ENCODE measurements around the gene TSPAN11.

Gene TSPAN11

DNA sequence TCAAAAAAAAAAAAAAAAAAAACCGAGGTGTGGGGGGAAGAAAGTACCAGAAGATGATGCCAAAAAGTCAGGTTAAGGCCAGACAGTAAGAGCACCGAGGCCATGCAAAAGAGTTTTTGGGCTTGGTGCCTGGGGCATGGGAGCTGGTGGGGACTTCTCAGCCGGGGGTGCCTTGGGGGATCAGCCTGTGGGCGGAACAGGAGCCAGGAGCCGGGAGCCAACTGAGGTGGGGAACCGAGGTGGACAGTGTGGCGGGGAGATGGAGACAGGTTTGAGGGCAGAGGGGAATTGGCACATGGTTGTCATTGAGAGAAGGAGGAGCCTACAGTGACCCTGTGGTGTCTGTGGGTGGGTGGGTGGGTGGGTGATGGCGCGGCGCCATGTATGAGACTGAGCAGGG, 33.2 kb downstream of the TSPAN11 start:
- DNase-seq (ENCODE audit: low spot score): no peak

DNA sequence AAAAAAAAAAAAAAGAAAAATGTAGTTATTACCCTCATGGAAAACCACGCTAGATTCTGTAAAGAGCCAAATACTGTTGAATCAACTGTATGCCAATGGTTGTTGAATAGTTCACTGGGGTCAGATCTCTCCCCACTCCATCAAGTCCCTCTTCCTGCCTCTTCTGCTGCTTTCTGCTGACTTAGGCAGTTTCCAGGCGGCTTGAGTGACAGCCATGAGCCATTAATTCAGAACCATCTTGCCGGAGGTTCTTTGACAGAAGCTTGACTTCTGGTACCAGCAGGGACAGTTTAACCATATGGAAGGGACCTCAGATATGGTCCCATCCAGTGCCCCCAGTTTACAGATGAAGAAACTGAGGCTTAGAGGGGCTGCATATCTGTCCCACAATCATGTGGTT, 34.5 kb downstream of the TSPAN11 start:
- DNase-seq (ENCODE audit: low spot score): no peak

DNA sequence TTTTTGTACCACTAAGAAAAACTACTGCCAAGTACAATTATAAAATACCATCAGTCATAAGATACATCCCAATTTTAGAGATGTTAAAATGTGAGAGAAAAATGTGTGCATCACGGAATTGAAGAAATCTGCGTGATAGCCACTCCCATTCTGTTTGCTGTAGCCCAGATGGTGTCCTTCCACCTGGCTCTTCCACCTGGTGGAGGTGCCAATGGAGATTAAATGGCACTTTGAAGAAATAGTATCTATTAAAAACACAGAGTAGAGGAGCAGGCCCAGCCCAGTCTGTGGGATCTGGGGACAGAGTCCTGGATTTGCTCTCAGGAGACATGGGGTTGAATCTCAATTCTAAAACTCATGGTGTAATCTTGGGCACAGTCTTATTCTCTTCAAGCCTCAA, 35.5 kb downstream of the TSPAN11 start:
- DNase-seq (ENCODE audit: low spot score): no peak

DNA sequence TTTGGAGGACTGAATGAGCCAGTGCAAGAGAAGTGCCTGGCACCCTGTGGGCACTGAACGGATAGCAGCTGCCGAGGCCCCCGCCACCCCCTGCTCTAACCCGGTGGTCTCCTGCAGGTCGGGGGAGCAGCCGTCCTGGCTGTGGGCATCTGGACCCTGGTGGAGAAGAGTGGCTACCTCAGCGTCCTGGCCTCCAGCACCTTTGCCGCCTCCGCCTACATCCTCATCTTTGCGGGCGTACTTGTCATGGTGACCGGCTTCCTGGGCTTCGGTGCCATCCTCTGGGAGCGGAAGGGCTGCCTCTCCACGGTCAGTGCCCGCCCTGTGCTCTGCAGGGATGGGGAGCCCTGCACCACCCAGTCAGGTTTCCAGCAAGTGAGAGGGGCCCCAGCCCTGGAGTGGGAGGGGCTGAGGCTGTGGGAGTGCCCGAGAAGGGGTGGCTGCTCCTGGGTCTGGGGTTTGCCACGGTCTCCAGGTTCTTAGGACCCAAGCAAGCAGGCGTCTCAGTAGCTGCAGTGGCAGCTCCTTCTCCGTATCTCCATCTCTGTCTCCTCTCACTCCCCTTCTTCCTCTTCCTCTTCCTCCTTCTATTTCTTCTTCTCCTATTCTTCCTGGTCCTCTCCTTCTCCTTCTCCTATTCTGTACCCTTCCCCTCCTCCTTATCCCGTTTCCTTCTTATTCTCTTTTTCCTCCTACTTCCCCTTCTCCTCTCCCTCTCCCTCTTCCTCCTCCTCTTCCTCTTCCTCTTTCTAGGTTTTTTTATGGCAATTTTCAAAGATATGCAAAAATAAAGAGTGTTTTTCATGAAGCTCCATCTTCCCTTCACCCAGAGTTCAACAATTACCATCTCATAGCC, 37.4 kb downstream of the TSPAN11 start:
- no peak for DNase-seq (ENCODE audit: low spot score)

DNA sequence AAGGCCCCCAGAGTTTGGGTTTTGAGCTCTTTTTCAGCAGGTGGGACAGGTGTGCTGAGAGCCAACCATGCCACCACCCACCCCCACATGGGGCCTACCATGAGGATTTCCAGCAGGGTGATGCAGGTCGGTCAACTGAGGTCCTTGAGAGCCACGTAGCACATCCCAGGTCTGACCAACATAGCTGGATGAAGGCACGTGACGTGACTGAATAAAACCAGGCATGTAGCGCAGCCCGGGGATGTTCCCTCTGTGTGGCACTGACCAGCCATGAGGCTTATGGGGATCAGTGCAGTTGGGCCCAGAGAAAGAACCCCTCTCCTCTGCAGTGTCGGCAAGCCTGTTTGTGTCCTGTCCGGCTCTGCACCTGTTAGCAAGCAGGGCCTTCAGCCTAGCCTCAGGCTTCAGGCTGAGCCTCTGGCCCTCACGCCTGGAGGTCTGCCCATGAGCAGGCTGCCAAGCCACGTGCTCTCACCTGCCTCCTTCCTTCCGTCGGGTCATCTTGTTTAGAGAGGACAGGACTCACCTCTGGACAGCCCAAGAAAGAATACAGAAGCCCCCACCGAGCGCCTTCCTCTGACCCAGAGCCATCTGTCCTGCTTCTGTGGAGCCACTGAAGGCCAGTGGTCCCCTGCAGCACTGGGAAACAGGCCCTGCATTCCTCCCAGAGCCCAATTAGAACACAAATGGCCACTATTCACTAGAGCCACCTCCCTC, 38.5 kb downstream of the TSPAN11 start:
- no peak for DNase-seq (ENCODE audit: low spot score)

DNA sequence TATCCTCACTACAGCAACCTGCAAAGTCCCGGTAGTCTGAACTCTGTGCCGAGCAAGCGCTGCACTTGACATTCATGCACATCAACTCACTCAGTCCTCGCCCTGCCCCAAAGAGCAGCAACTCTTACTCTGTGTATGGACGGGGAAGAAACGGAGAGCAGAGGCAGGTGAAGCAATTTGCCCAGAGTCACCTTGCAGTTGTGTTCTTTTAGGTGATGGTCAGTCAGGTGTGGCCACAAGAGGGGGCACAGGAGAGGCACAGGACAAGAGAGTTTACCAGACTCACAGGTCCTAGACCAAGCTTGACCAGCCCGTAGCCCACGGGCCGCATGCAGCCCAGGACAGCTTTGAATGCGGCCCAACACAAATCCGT, 39.1 kb downstream of the TSPAN11 start:
- no peak for DNase-seq (ENCODE audit: low spot score)

DNA sequence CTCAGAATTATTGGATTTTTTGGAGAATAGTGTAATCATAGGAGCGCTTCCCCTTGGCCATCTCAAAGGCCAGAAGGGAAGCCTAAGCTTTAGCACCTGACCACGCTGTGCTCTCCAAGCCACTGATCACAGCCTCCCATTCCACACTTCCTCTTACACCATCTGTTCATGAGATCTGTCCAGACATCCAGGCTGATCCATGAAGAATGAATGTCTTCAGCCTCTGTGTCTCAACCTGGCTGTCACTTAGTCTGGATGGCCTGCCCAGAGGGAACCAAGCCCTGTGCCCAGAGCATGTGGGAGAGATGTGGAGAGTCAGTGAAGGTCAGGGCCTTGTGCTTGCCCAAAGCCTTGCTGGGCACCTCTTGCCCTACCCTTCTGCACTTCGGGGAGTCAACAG, 40.5 kb downstream of the TSPAN11 start:
- DNase-seq (ENCODE audit: low spot score): no peak

DNA sequence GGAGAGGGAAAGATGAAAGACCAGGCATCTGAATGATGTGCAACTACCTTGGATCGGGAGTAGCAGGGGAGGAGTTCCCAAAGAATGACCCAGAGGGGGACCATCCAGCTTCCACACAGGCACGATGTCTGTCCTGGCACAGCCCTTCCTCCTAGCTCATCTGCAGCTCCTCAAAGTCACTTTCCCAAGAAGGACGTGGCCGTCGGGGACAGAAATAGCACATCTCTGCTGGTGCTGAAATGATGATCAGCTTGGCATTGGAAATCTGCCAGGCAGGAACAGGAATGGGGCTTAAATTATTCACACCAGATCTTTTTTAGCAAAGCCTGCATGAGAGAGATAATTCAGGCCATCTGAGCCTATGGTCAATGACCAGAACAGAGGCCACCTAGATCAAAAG, 41.7 kb downstream of the TSPAN11 start:
- DNase-seq (ENCODE audit: low spot score): no peak

DNA sequence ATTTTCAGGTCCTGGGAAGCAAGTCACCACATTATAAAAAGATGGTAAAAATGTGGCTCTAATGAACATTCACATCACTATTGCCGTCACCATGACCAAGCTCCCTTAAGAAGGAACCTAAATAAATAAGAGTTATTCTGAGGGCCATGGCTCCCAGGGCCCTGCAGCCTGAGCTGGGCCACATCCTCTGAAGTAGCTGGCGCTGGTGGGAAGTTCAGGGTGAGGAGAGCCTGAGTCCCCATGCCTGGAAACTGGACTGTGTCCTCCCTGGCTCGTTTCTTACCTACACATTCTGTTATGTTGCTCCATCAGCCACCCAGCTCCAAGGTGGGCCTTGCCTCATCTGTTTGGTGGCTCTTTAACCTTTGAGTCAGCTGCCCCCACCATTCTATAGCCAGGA, 42.5 kb downstream of the TSPAN11 start:
- DNase-seq (ENCODE audit: low spot score): no peak

DNA sequence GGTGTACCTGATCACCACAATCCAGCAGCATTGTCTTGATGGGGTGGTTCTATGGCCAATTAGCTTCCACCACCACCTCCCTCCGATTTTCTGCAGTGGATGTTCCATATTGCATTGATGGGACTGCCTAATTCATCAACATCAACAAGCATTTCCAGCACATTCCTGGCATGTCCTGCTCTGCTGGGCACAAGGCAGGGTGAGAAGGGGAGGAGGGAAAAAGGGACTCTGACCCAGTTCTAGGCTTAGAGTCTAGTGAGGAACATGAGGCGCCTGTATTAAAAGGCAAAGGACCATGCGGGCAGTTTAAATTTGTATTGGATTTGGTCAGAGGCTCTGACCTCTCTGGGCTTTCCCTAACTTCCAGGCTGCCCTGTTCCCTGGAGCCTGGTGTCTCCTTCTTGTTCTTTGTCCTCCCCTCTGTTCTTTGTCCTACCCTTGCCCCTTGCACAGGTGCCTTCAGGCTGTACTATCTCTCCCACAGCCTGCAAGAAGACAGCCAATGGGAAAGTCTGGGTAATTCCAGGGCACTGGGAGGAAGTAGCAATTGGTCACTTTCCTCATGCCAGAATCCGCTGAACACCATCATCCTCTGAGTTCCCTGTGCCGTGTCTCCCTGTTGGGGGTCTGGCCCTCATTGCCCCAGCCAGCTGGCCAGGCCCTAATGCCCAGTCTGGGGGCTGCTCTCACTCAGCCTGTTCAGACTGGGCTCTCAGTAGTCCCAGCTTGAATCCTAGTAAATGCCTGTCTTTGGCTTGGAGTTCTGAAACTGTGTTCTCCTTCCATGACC, 43.3 kb downstream of the TSPAN11 start:
- no peak for DNase-seq (ENCODE audit: low spot score)

DNA sequence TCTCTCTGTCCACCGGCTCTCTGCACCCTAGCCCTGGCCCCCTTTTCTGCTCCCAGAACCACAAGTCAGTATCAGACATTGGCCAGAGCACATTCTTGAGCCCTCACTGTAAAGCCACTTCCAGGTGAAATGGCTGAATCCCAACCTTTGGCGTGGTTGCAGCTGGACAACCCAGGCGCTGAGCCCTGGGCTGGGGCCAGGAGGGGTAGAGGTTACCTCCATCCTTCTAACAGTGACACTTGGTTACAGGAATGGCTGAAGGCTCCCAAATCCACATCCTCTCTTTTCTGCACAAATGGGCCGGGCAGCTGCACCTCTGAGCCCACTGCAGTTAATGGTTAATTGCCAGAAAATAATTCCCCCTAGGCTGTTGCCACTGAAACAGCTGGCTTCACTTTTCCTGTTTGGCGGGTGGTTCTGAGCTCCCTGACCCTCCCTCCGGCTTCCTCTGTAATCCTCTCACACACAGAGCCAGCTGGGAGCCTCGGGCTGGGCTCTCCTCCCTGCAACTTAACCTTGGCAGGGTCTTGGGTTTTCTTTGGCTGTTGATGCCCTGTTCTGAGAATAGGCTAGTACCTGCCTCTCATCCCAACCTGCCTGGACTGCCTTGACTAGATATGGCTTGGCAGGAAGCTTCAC, 44.1 kb downstream of the TSPAN11 start:
- no peak for DNase-seq (ENCODE audit: low spot score)

DNA sequence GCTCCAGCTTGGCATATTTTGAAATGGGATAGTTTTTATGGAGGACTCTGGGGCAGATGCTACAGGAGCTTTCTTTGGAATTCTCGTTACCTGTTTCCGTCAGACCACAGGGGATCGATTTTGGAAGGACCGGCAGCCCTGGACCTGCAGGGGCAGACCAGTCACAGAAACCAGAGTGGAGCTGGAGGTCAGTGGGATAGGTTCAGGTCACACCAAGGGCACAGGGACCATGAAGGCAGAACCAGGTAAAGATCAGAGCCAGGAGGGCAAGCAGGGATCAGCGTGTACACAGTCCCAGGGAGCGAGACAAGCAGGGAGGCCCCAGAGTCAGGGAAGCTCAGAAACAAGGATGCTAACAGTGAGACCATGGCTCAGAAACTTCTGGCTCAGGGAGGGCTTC, 45.5 kb downstream of the TSPAN11 start:
- DNase-seq (ENCODE audit: low spot score): no peak

DNA sequence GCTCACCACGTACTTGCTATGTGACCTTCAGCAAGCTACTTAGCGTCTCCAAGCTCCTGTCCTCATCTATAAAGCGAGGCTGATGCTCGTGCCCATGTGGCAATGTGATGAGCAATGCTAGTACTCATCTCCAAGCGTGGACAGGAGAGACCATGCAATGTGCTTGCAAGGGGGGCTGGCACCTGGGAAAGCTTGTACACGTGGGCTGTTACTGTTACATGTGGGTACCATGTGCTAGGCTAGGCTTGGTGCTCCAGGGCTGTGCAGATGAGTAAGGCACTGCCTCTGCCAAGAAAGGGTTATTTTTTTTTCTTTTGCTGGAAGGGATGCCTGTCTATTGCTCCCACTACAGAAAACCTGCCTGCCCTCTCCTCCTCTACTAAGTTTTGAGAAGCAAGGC, 46.6 kb downstream of the TSPAN11 start:
- DNase-seq (ENCODE audit: low spot score): no peak

DNA sequence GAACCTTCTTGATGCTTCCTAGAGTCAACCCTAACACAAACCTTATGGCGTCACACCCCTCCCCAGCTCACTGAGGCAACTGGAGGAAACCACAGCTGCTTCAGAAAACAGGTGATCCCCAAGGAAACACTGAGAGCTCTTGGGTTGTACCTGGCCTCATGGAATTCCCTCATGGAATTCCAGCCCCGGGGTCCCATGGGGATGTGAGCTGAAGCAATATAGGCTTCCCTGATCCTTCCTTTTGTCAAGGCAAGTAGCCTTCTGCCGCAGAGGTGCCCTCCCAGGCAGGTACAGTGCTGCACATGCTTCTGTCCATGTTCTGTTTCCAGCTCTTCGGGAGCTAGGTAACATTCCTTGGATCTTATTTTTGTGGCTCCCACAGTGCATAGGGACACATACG, 47.3 kb downstream of the TSPAN11 start:
- DNase-seq (ENCODE audit: low spot score): no peak

DNA sequence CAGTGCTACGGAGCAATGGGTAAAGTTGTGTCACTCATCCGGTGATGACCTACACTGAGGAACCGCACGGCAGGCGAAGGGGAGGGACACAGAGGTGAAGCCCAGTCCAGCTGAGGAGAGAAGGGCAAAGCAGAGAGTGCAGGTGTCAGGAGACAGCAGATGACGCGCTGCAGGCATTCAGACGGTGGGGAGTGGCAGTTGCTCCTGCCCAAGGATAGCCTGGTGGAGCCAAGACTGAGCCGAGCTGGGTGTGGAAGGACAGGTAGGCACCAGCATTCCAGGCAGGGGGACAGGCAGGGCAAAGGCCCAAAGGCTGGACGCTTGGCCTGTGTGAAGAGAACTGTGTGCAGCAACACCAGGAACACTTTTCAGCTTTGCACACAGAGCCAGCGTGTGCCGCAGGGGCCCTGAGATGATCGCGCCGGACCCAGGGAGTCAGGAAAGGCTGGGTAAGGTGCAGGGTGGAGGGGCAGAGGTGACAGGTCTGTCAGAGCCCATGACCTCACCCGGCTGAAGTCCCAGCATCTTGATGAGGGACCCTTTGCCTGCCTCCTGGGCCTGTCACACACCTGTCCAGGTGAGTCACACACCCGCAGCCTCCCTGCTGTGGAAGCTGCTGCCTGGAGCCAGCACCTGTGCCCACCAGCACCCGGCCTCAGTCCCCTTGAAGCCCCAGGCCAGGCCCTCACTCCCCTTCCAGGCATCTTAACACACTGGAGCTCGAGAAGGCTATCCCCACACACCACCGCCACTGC, 48.4 kb downstream of the TSPAN11 start:
- no peak for DNase-seq (ENCODE audit: low spot score)

DNA sequence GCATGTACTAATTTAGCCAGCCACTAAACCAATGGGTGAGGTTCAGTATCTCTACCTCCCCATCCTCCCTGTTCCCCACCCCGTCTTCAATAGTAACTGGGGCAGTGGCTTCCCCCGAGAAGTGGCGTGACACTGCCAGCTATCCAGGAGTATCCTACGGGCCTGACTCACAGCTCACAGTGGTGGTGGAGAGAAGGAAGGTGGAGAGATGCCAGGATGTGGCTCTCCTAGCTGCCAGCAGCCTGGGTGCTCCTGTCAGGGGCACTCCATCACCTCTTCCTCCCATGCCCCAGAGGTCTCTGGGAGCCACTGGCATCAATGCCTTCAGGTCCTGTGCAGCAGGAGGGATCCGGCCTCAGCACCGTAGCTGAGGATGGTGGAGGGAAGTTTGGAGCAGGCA, 49.0 kb downstream of the TSPAN11 start:
- DNase-seq (ENCODE audit: low spot score): no peak

DNA sequence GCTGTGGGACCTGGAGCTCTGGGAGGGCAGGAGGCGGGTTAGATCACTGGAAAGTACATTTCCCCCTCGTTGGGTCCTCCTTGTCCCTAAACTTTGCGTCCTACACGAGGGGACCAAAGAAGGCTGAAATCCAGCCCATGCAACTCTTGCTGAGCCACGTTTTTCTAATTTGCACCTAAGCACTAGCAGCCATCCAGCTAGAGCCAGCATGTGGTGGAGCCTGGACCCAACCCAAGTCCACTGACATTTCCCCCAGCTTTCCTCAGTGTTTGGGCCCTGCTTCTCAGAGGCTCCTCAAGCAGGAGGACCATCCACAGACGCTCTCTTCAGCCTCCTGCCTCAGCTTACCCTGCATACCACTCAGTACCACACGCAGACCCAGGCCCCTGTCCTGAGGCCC, 49.7 kb downstream of the TSPAN11 start:
- no peak for DNase-seq (ENCODE audit: low spot score)

DNA sequence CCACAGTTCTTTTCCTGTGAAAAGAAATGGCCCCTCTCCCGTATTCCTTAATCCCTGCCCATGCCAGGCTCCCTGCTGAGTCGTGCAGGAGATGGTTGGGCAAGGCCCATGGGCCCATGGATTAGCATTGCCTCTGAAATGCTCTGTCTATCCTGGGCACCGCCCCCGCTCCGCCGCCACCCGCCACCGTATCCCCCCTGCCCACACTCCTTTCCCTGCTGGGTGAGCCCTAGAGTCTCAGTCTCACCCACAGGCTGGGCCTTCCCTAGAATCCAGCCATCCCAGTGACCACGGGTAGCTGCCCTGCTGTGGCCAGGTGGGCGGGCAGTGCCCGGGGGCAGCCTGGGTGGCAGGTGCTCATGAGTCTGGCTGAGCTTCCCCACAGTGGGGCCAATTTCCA, 50.6 kb downstream of the TSPAN11 start:
- DNase-seq (ENCODE audit: low spot score): no peak

DNA sequence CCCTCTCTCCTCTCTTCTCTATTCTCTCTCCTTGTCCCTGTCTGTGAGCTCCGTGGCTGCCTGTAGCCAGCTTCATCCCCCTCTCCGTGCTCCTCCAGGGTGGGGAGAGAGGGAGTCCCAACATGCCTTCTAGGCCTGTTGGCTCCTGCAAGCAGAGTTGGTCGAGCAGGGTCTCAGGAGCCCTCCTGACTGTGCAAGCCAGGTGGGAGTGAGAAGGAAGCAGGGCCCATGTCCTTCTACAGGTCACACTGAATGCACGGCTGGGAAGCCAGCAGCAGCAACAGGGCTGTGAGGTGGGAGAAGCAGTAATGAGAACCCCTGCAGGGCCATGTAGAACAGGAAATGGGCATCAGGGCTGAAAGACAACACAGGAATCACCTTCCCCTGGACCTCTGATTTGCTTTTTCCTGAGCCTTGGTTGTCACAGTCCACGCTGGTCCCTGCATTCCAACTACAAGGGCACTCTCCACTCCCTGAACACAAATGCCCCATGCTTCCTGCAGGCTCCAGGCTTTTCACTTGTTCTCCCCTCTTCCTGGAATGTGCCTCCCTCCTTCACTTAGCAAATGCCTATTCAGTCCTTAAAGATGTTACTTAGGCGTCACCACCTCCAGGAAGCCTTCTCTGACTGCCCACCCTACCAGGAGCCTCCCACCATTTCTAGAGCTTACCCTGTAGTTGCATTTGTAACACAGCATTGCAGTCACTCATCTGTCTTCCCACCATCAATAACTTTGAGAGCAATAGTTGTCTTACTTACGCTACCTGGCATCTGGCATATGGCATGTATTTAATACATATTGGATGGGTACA, 51.2 kb downstream of the TSPAN11 start:
- no peak for DNase-seq (ENCODE audit: low spot score)

DNA sequence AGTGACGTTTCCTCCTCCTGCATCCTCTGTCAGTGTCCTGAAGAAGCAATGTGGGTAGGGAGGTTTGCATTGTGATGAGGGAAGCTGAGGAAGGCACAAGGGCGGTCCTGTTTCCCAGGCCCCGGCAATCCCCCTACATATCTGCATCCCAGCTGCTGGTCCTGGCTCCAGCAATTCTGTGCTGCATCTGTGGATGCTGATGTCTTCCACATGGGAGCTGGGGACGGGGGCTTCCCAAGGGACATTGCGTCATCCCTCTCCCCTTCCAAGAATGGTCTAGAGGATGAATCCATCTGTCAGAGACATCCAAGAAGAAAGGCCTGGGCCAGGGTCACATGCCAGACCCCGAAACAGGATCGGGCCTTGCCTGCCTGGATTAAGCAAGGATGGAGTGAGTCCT, 52.1 kb downstream of the TSPAN11 start:
- DNase-seq (ENCODE audit: low spot score): no peak

Measured in CD4-positive, alpha-beta T cell treated with Interleukin-15 for 4 hours (primary cell).